ENCODE measurements around the gene NOL6. TPM values are rescaled to one million over a fixed set of nuclear protein-coding genes. Genes with fewer than 3 reads are reported as not detected.
"Not testable (repeated sequence)": the region's sequence is repeated elsewhere in the genome, so short reads cannot be mapped to it uniquely, and the experiment has no call there.

The NOL6 gene
- total RNA-seq, 1 donor from 2014 or later: 28.2 TPM

DNA sequence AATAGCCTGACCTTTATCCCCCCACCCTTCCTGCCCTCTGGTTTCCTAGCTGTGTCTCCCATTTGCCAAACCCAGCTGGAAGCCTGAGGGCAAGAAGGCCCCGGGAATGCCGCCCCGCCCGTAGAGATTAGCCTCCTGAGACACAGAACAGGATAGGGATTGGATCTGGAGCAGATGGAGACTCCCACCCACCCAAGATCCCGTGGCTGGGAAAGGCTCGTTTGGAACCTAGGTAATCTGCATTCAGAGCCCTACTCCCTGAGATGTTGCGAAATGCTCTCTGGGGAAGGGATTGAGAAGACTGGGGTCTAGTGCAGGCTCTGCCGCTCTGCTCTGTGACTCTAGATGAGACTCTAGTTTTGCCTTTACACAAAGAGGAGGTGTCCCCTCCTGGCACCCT lies 37.3 kb downstream of the NOL6 start:
- no peak for DNase-seq (ENCODE audit: low read depth, low spot score)

DNA sequence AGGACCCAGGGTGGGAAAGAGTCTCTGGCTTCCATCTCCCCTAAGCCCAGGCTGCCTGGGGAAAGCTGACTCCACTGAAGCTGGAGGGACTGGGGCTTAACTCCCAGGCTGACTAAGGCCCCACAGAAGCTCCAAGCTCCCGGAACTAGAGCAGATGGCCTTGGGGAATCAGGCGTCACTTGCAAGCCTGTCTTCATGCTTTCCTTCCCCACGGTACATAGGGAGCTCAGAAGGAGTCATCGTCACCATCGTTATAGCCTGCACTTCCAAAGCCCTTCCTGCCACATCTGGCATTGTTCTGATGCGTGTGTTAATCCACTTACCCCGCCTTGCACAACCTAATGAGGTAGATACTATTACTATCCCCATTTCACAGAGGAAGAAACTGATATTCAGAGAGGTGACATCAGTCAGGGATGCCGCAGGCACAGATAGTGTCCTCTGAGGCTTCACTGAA lies 37.9 kb downstream of the NOL6 start:
- no peak for DNase-seq (ENCODE audit: low read depth, low spot score)

DNA sequence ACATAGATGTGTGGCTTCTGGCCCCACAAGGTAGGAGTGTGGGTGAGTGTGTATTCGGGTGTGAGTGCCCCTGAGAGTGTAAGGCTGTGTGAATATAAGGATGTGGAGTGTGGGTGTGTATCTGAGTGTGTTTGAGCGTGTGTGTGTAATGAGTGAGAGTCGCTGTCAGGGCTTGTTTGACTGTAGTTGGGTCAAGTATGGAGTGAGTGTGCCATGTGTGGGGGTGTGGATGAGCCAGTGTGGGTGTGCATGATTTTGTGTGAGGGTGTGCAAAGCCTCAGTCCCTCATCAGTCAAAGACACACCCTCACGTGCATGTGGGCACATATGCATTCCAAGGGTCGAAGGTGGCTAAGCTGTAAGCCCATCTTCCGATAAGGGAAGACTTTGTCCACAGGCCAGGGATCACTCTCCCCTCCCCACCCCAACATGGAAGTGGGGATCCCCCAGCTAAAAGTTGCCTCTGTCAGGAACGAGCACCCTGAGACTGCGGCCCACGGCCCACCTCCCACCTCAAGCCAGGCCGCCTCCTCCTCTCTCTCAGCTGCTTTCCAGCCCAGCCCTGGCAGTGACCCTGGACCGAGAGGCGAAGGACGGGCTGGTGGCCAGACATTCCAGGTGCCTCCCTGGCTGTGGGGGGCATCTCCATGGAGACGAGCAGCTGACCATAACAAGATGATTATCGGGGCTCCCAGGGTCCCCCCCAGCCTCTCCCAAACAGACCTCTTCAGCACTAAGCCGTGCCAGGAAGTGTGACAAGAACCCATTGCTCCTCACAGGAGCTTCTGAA lies 39.2 kb downstream of the NOL6 start:
- no peak for DNase-seq (ENCODE audit: low read depth, low spot score)

GRCh38 chr9:33433871-33434270 lies 39.9 kb downstream of the NOL6 start:
- no peak for DNase-seq (ENCODE audit: low read depth, low spot score)

DNA sequence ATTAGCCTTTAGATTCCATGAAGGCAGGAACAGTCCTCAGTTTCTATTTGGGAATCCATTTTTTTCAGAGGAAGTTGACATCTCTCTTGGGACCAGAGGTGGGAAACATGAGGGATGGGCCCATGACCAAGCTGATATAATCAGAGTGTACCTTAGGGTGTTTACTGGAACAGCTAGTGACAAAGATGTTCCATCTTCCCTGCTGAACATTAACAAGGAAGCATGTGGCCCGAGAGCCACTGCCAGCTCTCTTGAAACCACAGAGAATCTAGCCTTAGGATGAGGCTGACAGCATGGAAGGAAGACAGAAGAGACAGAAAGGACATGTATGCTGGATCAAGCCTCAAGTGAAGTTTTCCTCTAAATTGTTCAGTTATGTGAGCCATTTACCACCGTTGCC lies 42.3 kb downstream of the NOL6 start:
- DNase-seq (ENCODE audit: low read depth, low spot score): no peak

GRCh38 chr9:33430942-33431341 lies 42.8 kb downstream of the NOL6 start:
- no peak for DNase-seq (ENCODE audit: low read depth, low spot score)

DNA sequence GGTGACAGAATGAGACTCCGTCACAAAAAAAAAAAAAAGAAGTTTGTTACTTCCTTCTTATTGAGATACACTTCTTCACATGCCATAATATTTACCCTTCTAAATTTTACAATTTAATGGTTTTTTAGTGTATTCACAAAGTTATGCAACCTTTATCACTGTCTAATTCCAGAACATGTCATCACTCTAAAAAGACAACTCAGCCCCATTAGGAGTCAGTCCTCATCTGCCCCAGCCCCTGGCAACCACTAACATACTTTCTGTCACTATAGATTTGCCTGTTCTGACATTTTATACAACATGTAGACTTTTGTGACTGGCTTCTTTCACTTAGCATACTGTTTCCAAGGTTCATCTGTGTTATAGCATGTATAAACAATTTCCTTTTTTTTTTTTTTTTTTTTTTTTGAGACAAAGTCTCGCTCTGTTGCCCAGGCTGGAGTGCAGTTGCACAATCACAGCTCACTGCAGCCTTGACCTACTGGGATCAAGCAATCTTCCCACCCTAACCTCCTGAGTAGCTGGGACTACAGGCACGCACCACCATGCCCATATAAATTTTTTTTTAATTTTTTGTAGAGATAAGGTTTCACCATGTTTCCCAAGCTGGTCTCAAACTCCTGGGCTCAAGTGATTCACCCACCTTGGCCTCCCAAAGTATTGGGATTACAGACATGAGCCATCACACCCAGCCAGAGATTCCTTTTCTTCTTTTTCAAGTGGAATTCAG lies 44.3 kb downstream of the NOL6 start:
- DNase-seq (ENCODE audit: low read depth, low spot score): no peak

- DNase-seq (ENCODE audit: low read depth, low spot score): no peak
These were observed 46.9 kb downstream of the NOL6 start for GRCh38 chr9:33426843-33427293.

GRCh38 chr9:33425128-33425533 lies 48.6 kb downstream of the NOL6 start:
- DNase-seq (ENCODE audit: low read depth, low spot score): no peak

GRCh38 chr9:33424492-33424891 lies 49.2 kb downstream of the NOL6 start:
- DNase-seq (ENCODE audit: low read depth, low spot score): not testable (repeated sequence)

- not testable (repeated sequence) for DNase-seq (ENCODE audit: low read depth, low spot score)
These were observed 49.7 kb downstream of the NOL6 start for GRCh38 chr9:33424043-33424442.

DNA sequence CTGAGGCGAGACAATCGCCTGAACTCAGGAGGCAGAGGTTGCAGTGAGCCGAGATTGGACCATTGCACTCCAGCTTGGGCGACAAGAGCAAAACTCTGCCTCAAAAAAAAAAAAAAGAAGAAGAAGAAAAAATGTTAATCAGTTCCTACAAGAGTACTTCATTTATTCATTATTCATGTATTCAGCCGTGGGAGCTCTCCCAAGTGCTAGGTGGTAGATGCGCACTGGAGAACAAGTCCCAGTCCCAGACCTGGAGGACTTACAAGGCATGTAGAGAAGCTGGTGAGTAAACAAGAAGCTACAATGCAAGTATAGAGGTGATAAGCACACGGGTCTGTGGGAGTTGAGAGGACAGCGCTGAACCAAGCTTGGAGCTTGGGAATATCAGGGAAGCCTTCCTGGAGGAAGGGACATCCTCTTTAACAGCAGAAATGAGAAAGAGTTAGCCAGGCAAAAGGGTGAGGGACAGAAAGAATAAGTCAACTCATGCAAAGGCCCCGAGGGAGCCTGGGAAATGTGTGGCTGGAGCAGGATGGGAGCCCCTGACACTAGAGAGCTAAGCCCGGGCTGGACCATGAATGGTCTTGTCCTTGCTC lies 53.9 kb downstream of the NOL6 start:
- no peak for DNase-seq (ENCODE audit: low read depth, low spot score)

- DNase-seq (ENCODE audit: low read depth, low spot score): no peak
These were observed 55.6 kb downstream of the NOL6 start for GRCh38 chr9:33418090-33418489.

- DNase-seq (ENCODE audit: low read depth, low spot score): no peak
These were observed 56.7 kb downstream of the NOL6 start for GRCh38 chr9:33416996-33417395.

DNA sequence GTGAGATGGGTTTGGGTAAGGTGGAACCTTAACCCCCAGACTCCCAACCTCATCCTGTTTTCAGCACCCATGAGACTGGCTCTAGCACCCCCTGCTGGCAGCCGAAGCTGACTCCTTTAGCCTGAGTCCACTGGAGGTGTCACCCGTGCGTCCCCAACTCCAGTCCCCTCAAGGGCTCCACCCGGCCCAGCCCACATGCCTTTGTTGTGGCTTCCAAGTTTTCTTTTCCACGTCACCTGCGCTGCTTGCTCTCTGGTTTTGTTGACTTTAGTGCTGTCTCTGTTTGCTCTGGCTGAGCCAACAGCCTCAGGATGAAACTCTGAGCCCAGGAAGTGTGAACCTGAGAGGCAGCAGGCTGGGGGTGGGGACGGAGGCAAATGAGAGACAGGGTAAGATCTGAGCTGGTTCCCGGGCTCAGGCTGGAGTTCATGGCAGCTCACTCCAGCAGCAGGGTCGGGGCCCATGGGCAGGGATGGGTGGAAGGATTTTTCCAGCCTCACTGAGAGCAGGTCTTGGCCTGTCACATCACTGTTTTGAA lies 58.2 kb downstream of the NOL6 start:
- DNase-seq (ENCODE audit: low read depth, low spot score): peak; percentile 7

DNA sequence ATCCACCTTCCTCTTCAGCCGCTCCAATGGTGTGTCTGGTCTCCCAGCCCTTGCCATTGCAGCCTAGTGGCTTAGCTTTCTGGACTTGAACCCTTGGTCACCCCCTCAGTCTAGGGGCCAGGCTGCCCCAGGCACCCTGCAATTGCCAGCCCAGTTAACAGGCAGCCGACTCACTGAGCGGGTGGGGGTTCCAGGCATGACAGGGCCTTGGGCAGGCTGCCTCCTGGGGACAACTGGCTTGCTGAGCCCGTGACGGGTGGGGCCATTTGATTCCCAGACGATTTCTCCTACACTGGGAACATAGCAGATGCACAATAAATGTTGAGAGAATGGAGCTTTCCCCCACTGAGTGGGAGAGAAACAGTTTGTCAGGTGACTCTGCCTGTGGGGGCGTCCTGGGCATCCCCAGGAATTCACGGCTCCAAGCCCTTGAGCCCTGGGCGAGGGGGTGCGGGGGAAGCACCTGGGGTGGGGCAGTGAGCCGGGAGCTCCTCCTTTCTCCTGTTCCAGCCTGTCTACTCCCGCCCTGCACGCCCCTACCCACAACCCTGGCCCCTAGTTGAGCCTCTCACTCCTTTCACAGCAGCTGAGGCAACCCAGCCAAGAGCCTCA lies 58.7 kb downstream of the NOL6 start:
- DNase-seq (ENCODE audit: low read depth, low spot score): no peak

DNA sequence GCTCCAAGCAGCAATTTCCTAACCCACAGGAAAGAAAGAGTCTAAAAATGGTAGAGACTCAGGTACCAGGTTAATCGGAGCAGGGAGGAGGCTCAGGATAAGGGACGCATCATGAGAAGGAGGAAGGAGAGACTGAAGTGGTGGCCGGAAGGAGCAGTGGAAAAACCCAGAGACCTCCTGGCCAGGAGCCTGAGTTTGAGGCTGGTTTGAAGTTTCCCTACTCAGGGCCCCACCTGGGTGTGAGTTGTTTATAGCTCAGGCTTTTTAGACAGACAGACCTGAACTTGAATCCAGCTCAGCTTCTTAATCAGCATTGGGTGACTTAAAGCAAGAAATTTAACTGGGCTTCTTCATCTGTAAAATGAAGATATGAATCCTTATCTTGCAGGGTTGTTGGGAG lies 59.5 kb downstream of the NOL6 start:
- DNase-seq (ENCODE audit: low read depth, low spot score): no peak

All from pulmonary artery endothelial cell (primary cell).